Measurements from ENCODE around the gene VPS13D. TPM values are rescaled to one million over a fixed set of nuclear protein-coding genes. Genes with fewer than 3 reads are reported as not detected.

The VPS13D gene
- total and polyA plus RNA-seq, 10 of the 15 experiments (the other 5 are each of a cell fraction or from before 2014, with no cell fraction given) = 1.4 to 16.9 (median 8.5) TPM

DNA sequence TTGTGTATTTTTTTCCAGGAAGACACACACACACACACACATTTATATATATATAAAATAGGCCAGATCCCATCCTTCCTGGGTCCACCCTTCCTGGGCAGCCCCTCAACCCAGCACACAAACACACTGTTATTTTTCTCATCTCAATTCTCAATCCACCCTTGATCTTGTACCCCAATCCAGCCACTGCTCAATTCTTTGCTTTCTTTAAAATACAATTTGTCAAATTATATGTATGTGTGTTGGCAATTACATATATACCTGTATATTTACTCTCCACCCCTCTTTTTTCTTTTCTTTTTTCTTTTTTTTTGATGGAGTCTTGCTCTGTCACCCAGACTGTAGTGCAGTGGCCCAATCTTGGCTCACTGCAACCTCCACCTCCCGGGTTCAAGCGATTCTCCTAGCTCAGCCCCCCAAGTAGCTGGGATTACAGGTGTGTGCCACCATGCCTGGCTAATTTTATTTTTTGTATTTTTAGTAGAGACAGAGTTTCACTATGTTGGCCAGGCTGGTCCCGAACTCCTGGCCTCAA lies 299.9 kb downstream of the VPS13D start:
- no peaks in the 10 kb centered on the region for H3K36me3 ChIP-seq (ENCODE audit: control insufficient read depth in 2 of 2, insufficient read depth in 2 of 2, low read length in 1 of 2)
- DNase-seq (ENCODE audit: low read depth, low spot score) (no peak), ATAC-seq (no peak), FAIRE-seq (no peak)
- H2AFZ ChIP-seq (ENCODE audit: control insufficient read depth, low read depth, low read length) = no peak overlapping the region
- H3K4me2 ChIP-seq (ENCODE audit: control insufficient read depth, insufficient read depth) = no peak overlapping the region
- no peak overlapping the region for H3K9ac ChIP-seq (ENCODE audit: control insufficient read depth, insufficient read depth, low read length)
- H3K9me3 ChIP-seq (replicated peaks; ENCODE audit: control insufficient read depth, insufficient read depth, low read length) = no peaks in the 10 kb centered on the region
- no peak overlapping the region for H3K4me3 ChIP-seq
- SMC1A ChIA-PET (ENCODE audit: uncharacterized antibody, unreplicated experiment) = no interaction called here
- CTCF ChIA-PET = no interaction called here
- in situ Hi-C loops (cut with MboI) (loop anchor here (25.0 kb wide), 1 partner anchor 708 kb away; the partner anchor contains the start of gene PRAMEF18), intact Hi-C loops (cut with micrococcal nuclease; ENCODE audit: unreplicated experiment) (no loop called here)
- H3K27ac ChIP-seq (ENCODE audit: control insufficient read depth, insufficient read depth) = no peak overlapping the region
- TF ChIP-seq, protein P1, sequence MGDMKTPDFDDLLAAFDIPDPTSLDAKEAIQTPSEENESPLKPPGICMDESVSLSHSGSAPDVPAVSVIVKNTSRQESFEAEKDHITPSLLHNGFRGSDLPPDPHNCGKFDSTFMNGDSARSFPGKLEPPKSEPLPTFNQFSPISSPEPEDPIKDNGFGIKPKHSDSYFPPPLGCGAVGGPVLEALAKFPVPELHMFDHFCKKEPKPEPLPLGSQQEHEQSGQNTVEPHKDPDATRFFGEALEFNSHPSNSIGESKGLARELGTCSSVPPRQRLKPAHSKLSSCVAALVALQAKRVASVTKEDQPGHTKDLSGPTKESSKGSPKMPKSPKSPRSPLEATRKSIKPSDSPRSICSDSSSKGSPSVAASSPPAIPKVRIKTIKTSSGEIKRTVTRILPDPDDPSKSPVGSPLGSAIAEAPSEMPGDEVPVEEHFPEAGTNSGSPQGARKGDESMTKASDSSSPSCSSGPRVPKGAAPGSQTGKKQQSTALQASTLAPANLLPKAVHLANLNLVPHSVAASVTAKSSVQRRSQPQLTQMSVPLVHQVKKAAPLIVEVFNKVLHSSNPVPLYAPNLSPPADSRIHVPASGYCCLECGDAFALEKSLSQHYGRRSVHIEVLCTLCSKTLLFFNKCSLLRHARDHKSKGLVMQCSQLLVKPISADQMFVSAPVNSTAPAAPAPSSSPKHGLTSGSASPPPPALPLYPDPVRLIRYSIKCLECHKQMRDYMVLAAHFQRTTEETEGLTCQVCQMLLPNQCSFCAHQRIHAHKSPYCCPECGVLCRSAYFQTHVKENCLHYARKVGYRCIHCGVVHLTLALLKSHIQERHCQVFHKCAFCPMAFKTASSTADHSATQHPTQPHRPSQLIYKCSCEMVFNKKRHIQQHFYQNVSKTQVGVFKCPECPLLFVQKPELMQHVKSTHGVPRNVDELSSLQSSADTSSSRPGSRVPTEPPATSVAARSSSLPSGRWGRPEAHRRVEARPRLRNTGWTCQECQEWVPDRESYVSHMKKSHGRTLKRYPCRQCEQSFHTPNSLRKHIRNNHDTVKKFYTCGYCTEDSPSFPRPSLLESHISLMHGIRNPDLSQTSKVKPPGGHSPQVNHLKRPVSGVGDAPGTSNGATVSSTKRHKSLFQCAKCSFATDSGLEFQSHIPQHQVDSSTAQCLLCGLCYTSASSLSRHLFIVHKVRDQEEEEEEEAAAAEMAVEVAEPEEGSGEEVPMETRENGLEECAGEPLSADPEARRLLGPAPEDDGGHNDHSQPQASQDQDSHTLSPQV (IDR thresholded peaks at IDR 0.05) = no peak
- TF ChIP-seq, protein P2, sequence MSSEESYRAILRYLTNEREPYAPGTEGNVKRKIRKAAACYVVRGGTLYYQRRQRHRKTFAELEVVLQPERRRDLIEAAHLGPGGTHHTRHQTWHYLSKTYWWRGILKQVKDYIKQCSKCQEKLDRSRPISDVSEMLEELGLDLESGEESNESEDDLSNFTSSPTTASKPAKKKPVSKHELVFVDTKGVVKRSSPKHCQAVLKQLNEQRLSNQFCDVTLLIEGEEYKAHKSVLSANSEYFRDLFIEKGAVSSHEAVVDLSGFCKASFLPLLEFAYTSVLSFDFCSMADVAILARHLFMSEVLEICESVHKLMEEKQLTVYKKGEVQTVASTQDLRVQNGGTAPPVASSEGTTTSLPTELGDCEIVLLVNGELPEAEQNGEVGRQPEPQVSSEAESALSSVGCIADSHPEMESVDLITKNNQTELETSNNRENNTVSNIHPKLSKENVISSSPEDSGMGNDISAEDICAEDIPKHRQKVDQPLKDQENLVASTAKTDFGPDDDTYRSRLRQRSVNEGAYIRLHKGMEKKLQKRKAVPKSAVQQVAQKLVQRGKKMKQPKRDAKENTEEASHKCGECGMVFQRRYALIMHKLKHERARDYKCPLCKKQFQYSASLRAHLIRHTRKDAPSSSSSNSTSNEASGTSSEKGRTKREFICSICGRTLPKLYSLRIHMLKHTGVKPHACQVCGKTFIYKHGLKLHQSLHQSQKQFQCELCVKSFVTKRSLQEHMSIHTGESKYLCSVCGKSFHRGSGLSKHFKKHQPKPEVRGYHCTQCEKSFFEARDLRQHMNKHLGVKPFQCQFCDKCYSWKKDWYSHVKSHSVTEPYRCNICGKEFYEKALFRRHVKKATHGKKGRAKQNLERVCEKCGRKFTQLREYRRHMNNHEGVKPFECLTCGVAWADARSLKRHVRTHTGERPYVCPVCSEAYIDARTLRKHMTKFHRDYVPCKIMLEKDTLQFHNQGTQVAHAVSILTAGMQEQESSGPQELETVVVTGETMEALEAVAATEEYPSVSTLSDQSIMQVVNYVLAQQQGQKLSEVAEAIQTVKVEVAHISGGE (CRISPR knock-in tag; IDR thresholded peaks at IDR 0.05) = no peak
- TF ChIP-seq, protein P3, sequence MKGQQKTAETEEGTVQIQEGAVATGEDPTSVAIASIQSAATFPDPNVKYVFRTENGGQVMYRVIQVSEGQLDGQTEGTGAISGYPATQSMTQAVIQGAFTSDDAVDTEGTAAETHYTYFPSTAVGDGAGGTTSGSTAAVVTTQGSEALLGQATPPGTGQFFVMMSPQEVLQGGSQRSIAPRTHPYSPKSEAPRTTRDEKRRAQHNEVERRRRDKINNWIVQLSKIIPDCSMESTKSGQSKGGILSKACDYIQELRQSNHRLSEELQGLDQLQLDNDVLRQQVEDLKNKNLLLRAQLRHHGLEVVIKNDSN (IDR thresholded peaks at IDR 0.05; ENCODE audit: borderline replicate concordance, extremely low read length, insufficient read depth, low read depth, low read length) = no peak
- TF ChIP-seq, protein P4, sequence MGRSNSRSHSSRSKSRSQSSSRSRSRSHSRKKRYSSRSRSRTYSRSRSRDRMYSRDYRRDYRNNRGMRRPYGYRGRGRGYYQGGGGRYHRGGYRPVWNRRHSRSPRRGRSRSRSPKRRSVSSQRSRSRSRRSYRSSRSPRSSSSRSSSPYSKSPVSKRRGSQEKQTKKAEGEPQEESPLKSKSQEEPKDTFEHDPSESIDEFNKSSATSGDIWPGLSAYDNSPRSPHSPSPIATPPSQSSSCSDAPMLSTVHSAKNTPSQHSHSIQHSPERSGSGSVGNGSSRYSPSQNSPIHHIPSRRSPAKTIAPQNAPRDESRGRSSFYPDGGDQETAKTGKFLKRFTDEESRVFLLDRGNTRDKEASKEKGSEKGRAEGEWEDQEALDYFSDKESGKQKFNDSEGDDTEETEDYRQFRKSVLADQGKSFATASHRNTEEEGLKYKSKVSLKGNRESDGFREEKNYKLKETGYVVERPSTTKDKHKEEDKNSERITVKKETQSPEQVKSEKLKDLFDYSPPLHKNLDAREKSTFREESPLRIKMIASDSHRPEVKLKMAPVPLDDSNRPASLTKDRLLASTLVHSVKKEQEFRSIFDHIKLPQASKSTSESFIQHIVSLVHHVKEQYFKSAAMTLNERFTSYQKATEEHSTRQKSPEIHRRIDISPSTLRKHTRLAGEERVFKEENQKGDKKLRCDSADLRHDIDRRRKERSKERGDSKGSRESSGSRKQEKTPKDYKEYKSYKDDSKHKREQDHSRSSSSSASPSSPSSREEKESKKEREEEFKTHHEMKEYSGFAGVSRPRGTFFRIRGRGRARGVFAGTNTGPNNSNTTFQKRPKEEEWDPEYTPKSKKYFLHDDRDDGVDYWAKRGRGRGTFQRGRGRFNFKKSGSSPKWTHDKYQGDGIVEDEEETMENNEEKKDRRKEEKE (IDR thresholded peaks at IDR 0.05) = no peak
- no peak for TF ChIP-seq RB1 (IDR thresholded peaks at IDR 0.05; ENCODE audit: borderline replicate concordance)
- TF ChIP-seq BRCA1 (IDR thresholded peaks at IDR 0.05; ENCODE audit: low read depth, low read length) = no peak
- no peak for TF ChIP-seq EGR1 (IDR thresholded peaks at IDR 0.05; ENCODE audit: borderline replicate concordance in 1 of 2, low read depth in 2 of 2, low read length in 2 of 2)
- TF ChIP-seq NBN (IDR thresholded peaks at IDR 0.05) = no peak
- no peak for TF ChIP-seq POLR2AphosphoS2 (IDR thresholded peaks at IDR 0.05; ENCODE audit: low read depth, low read length)
- TF ChIP-seq SIX5 (IDR thresholded peaks at IDR 0.05; ENCODE audit: low read depth, low read length, severe bottlenecking) = no peak
- H3K27me3 ChIP-seq (replicated peaks in 1 of 2; ENCODE audit: control insufficient read depth in 2 of 2, insufficient read depth in 2 of 2, low read length in 1 of 2) = no peaks in the 10 kb centered on the region
- WGBS (ENCODE audit: insufficient coverage, insufficient replicate concordance, low lambda C conversion rate, missing lambda C conversion rate) = 62% methylated on average over 3 of the region's 3 CpGs
- H4K20me1 ChIP-seq (ENCODE audit: control insufficient read depth, insufficient read depth) = no peaks in the 10 kb centered on the region
- BruUV-seq (replicated peaks) = no TSS peak
- no peaks in the 10 kb centered on the region for H3K79me2 ChIP-seq (ENCODE audit: control insufficient read depth, insufficient read depth, low read length)
- RAD21 ChIA-PET (ENCODE audit: unreplicated experiment) = no interaction called here
- POLR2A ChIA-PET = no interaction called here
- no peaks in the 10 kb centered on the region for H3K4me1 ChIP-seq (ENCODE audit: control insufficient read depth, insufficient read depth, low read length)
